K562 (cell line): ENCODE results near the gene MYO1E. TPM values are rescaled to one million over a fixed set of nuclear protein-coding genes. Genes with fewer than 3 reads are reported as not detected.

Experiments used
- CREM ChIP-seq: IDR thresholded peaks from 2 replicates; pipeline ENCODE4 v1.6.1; 2014; ENCODE audit warnings: antibody characterized with exemption, low read depth
- CSDE1 ChIP-seq, 2 experiments: fragments of 450-650 bp; IDR thresholded peaks; 2 replicates each; pipeline ENCODE4 v1.6.1; 2016; ENCODE audit warnings: mild to moderate bottlenecking in 1 of 2
- PCBP2 ChIP-seq: fragments of 200-400 bp; formaldehyde crosslinking; IDR thresholded peaks from 2 replicates; pipeline ENCODE4 v1.6.1; 2018; ENCODE audit warnings: low read length, low read depth, mild to moderate bottlenecking, moderate library complexity; ENCODE audit not compliant: poor library complexity, severe bottlenecking
- POLR3A ChIP-seq: IDR thresholded peaks from 2 replicates; pipeline ENCODE4 v1.6.1; 2011; ENCODE audit warnings: borderline replicate concordance, mild to moderate bottlenecking, moderate library complexity; ENCODE audit not compliant: insufficient read length, insufficient read depth; ENCODE audit errors: extremely low read depth
- RBM39 ChIP-seq: fragments of 200-400 bp; formaldehyde crosslinking; optimal IDR thresholded peaks from 2 replicates; pipeline ENCODE3; 2018; ENCODE audit warnings: low read depth, low read length
- STAT5B ChIP-seq: fragments of 250-450 bp; sonication (Bioruptor Pico); IDR thresholded peaks from 2 replicates; pipeline ENCODE4 v1.8.0; 2021; ENCODE audit warnings: mild to moderate bottlenecking, inconsistent platforms
- TFAM ChIP-seq: fragments of 250-450 bp; sonication (Bioruptor Pico); conservative IDR thresholded peaks from 2 replicates; pipeline ENCODE4 v1.5.0; 2021; ENCODE audit warnings: mild to moderate bottlenecking, moderate library complexity
- USF2 ChIP-seq: sonication (generic); formaldehyde crosslinking; IDR thresholded peaks from 2 replicates; pipeline ENCODE4 v1.5.0; 2020; ENCODE audit warnings: missing genetic modification reagents
- WHSC1 ChIP-seq: IDR thresholded peaks from one replicate; pipeline ENCODE4 v1.6.1; 2012; ENCODE audit warnings: low read length, control low read depth, inconsistent platforms
- ZNF146 ChIP-seq: IDR thresholded peaks from one replicate; pipeline ENCODE4 v1.6.1; 2018; ENCODE audit warnings: missing compliant biosample characterization; ENCODE audit not compliant: unreplicated experiment
- ZNF316 ChIP-seq: fragments of 450-650 bp; IDR thresholded peaks from 2 replicates; pipeline ENCODE4 v1.6.1; 2016
- polyA plus RNA-seq, 8 experiments: library from polyadenylated mRNA; depleted of rRNA in 4 of 8; stranded (reverse) in 5 of 8; unstranded in 3 of 8; fragments of >200 nt; fragmentation: Nextera tagmentation in 2 of 8; fragmentation: Illumina TruSeq in 1 of 8; extraction: Ambion mirVana in 2 of 8; extraction: Trizol in 1 of 8; gene quantifications; 2 replicates each; pipeline versions ENCODE4 v1.2.1 to v1.2.3, GENCODE V29; 2011 to 2014; ENCODE audit warnings: inconsistent platforms in 1 of 8, missing spikeins in 1 of 8
- total RNA-seq, 7 experiments: library from RNA; depleted of rRNA in 6 of 7; stranded (reverse); fragments of >200 nt in 6 of 7; fragmentation: Illumina TruSeq in 2 of 7; extraction: Trizol in 2 of 7; gene quantifications; 2 replicates each; pipeline versions ENCODE4 v1.2.1 to v1.2.3, GENCODE V29; 2011 to 2021; ENCODE audit warnings: low replicate concordance in 1 of 7
- TF ChIP-seq, protein P1 (sequence below), 2 experiments: IDR thresholded peaks; 2 replicates each; pipeline ENCODE4 v1.6.1; 2012; ENCODE audit warnings: improper control_type of control experiment in 2 of 2, low read depth in 2 of 2, low read length in 2 of 2, borderline replicate concordance in 1 of 2

The MYO1E gene
- total and polyA plus RNA-seq, 9 of the 15 experiments (the other 6 are each of a cell fraction or from before 2014, with no cell fraction given) = under 0.01 to 0.44 (median 0.01) TPM; not detected in 6

GRCh38 chr15:59251001-59251845, 121.4 kb downstream of the MYO1E start (continued):
- TF ChIP-seq ZNF146 (CRISPR knock-in tag) (no peak), ZNF316 (no peak), WHSC1 (no peak), CREM (no peak), USF2 (no peak), PCBP2 (no peak), CSDE1 (IDR thresholded peaks at IDR 0.05) (no peak), RBM39 (no peak), TFAM (no peak), POLR3A (no peak), STAT5B (no peak)
- TF ChIP-seq, protein P1, sequence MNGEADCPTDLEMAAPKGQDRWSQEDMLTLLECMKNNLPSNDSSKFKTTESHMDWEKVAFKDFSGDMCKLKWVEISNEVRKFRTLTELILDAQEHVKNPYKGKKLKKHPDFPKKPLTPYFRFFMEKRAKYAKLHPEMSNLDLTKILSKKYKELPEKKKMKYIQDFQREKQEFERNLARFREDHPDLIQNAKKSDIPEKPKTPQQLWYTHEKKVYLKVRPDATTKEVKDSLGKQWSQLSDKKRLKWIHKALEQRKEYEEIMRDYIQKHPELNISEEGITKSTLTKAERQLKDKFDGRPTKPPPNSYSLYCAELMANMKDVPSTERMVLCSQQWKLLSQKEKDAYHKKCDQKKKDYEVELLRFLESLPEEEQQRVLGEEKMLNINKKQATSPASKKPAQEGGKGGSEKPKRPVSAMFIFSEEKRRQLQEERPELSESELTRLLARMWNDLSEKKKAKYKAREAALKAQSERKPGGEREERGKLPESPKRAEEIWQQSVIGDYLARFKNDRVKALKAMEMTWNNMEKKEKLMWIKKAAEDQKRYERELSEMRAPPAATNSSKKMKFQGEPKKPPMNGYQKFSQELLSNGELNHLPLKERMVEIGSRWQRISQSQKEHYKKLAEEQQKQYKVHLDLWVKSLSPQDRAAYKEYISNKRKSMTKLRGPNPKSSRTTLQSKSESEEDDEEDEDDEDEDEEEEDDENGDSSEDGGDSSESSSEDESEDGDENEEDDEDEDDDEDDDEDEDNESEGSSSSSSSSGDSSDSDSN (IDR thresholded peaks at IDR 0.05; ENCODE audit: borderline replicate concordance in 1 of 2, low read depth in 2 of 2, low read length in 2 of 2) = no peak
